Neural cell (in vitro differentiated cells): ENCODE measurements around the gene SPP2. TPM values are rescaled to one million over a fixed set of nuclear protein-coding genes. Genes with fewer than 3 reads are reported as not detected.

ENCODE experiments used
- H2AFZ ChIP-seq: fragments of 200-600, 300-800 bp; sonication (generic), shearing (Covaris generic); 2 replicates; pipeline ENCODE4 v1.6.0; 2014; ENCODE audit warnings: low read depth, mild to moderate bottlenecking, antibody characterized with exemption, low read length, moderate library complexity
- H3F3A ChIP-seq: fragments of 200-600 bp; shearing (Covaris generic); 2 replicates; pipeline ENCODE4 v1.6.1; 2016; ENCODE audit warnings: mild to moderate bottlenecking, moderate library complexity, mixed read lengths, antibody characterized with exemption, low read length; ENCODE audit not compliant: insufficient read depth, poor library complexity, severe bottlenecking
- H3K27ac ChIP-seq: fragments of 200-600, 300-800 bp; sonication (generic), shearing (Covaris generic); 2 replicates; pipeline ENCODE4 v1.5.1; 2014; ENCODE audit warnings: mild to moderate bottlenecking, low read length, moderate library complexity
- H3K27me3 ChIP-seq: fragments of 300-800, 200-600 bp; sonication (generic), shearing (Covaris generic); 2 replicates; pipeline ENCODE4 v1.6.0; 2014; ENCODE audit warnings: mild to moderate bottlenecking, low read depth, low read length, moderate library complexity; ENCODE audit not compliant: insufficient read depth
- H3K36me3 ChIP-seq: fragments of 300-800, 200-600 bp; sonication (generic), shearing (Covaris generic); 2 replicates; pipeline ENCODE4 v1.5.1; 2014; ENCODE audit warnings: mild to moderate bottlenecking, antibody characterized with exemption, low read length, moderate library complexity; ENCODE audit not compliant: insufficient read depth
- H3K4me2 ChIP-seq: fragments of 300-800, 200-600 bp; sonication (generic), shearing (Covaris generic); 2 replicates; pipeline ENCODE4 v1.6.0; 2014; ENCODE audit warnings: mild to moderate bottlenecking, low read length
- H3K4me3 ChIP-seq: fragments of 300-800, 200-600 bp; sonication (generic), shearing (Covaris generic); 2 replicates; pipeline ENCODE4 v1.5.1; 2014; ENCODE audit warnings: mild to moderate bottlenecking, low read length, moderate library complexity
- H3K79me2 ChIP-seq: fragments of 200-600 bp; shearing (Covaris generic); replicated peaks from 2 replicates; pipeline ENCODE4 v1.6.0; 2014; ENCODE audit warnings: mild to moderate bottlenecking, low read length, moderate library complexity; ENCODE audit not compliant: insufficient read depth
- H3K9ac ChIP-seq: fragments of 300-800, 200-600 bp; sonication (generic), shearing (Covaris generic); 2 replicates; pipeline ENCODE4 v1.6.1; 2016; ENCODE audit warnings: mild to moderate bottlenecking, low read length, mixed read lengths
- H3K9me2 ChIP-seq: fragments of 200-600 bp; shearing (Covaris generic); 2 replicates; pipeline ENCODE4 v1.6.1; 2016; ENCODE audit warnings: mild to moderate bottlenecking, low read length, mixed read lengths; ENCODE audit not compliant: insufficient read depth
- H3K9me3 ChIP-seq: fragments of 200-600, 300-800 bp; sonication (generic), shearing (Covaris generic); 2 replicates; pipeline ENCODE4 v1.6.1; 2016; ENCODE audit warnings: mild to moderate bottlenecking, mixed run types, low read length, moderate library complexity, mixed read lengths
- H4K20me1 ChIP-seq: fragments of 200-600 bp; shearing (Covaris generic); 2 replicates; pipeline ENCODE4 v1.6.1; 2016; ENCODE audit warnings: mild to moderate bottlenecking, mixed run types; ENCODE audit not compliant: insufficient read depth
- EP300 ChIP-seq: fragments of 450-650 bp; conservative IDR thresholded peaks from 2 replicates; pipeline ENCODE4 v1.6.1; 2014; ENCODE audit warnings: antibody characterized with exemption, mild to moderate bottlenecking, moderate library complexity; ENCODE audit not compliant: poor library complexity, severe bottlenecking
- EZH2 ChIP-seq: fragments of 200-600, 300-800 bp; shearing (Covaris generic), sonication (generic); IDR thresholded peaks from 2 replicates; pipeline ENCODE4 v1.6.1; 2014; ENCODE audit warnings: antibody characterized with exemption, low read length, borderline replicate concordance, mild to moderate bottlenecking; ENCODE audit not compliant: insufficient read depth, poor library complexity, severe bottlenecking
- MXI1 ChIP-seq: fragments of 450-650 bp; conservative IDR thresholded peaks from 2 replicates; pipeline ENCODE4 v1.6.1; 2014; ENCODE audit warnings: antibody characterized with exemption, mild to moderate bottlenecking; ENCODE audit not compliant: poor library complexity, severe bottlenecking
- POLR2AphosphoS5 ChIP-seq: IDR thresholded peaks from 2 replicates; pipeline ENCODE4 v1.6.1; 2012
- RAD21 ChIP-seq: fragments of 450-650 bp; conservative IDR thresholded peaks from 2 replicates; pipeline ENCODE4 v1.6.1; 2014; ENCODE audit warnings: antibody characterized with exemption, mild to moderate bottlenecking, moderate library complexity
- REST ChIP-seq: IDR thresholded peaks from 2 replicates; pipeline ENCODE4 v1.6.1; 2012; ENCODE audit warnings: borderline replicate concordance
- SMC3 ChIP-seq: fragments of 450-650 bp; conservative IDR thresholded peaks from 2 replicates; pipeline ENCODE4 v1.6.1; 2014; ENCODE audit warnings: antibody characterized with exemption, mild to moderate bottlenecking, moderate library complexity; ENCODE audit not compliant: poor library complexity
- TAF1 ChIP-seq: IDR thresholded peaks from 2 replicates; pipeline ENCODE4 v1.6.1; 2012; ENCODE audit warnings: low read depth
- polyA minus RNA-seq: library from RNA; depleted of rRNA, polyadenylated mRNA; stranded (reverse); fragments of >200 nt; gene quantifications from 2 replicates; pipeline ENCODE4 v1.2.3, GENCODE V29; 2014
- polyA plus RNA-seq: library from polyadenylated mRNA; depleted of rRNA; stranded (reverse); fragments of >200 nt; gene quantifications from 2 replicates; pipeline ENCODE4 v1.2.3, GENCODE V29; 2014
- TF ChIP-seq, protein P1 (sequence below): fragments of 450-650 bp; IDR thresholded peaks from 2 replicates; pipeline ENCODE4 v1.5.1; 2014; ENCODE audit warnings: antibody characterized with exemption, mild to moderate bottlenecking, moderate library complexity; ENCODE audit not compliant: poor library complexity, severe bottlenecking

Gene SPP2
- not detected in 2 replicates for polyA plus RNA-seq
- not detected in 2 replicates for polyA minus RNA-seq

DNA sequence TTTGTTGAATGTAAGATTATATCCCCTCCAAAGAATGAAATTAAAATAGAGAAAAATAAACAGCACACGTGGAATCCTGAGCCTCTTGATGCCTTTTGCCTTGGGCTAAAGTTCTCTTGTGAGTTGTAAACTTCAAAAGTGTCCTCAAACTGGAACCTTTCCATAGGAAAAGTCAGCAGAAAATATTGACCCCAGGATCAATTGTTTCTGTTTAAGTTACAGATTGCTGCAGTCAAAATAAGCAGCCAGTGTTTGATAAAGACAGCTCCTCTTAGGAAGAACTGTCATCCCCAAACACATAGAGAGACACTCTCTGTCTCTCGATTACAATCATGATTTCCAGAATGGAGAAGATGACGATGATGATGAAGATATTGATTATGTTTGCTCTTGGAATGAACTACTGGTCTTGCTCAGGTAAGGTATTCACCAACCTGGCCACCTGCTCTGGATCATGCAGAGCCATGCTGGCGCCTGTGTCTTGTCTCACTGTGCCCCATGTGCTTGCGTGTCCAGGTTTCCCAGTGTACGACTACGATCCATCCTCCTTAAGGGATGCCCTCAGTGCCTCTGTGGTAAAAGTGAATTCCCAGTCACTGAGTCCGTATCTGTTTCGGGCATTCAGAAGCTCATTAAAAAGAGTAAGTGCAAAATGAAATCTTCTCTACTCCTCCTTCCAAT lies at the start of gene SPP2:
Gene SPP2 (plus strand): TSS at position 248 of the 681 bp plus-strand sequence. CDS start 85 bp downstream, at position 333.
- TF ChIP-seq POLR2AphosphoS5: no peak
- TF ChIP-seq EZH2: no peak
- H3K4me2 ChIP-seq: no peak within 1 kb of the TSS
- no peaks in the 10 kb centered on the region for H3K79me2 ChIP-seq
- no peak within 1 kb of the TSS for H3K9ac ChIP-seq
- H3K4me3 ChIP-seq: no peak within 1 kb of the TSS
- H3K36me3 ChIP-seq: no peaks in the 10 kb centered on the region
- H4K20me1 ChIP-seq: no peaks in the 10 kb centered on the region
- H3K27ac ChIP-seq: no peak within 1 kb of the TSS
- no peaks in the 10 kb centered on the region for H3K27me3 ChIP-seq
- H3K9me2 ChIP-seq: no peaks in the 10 kb centered on the region
- H3F3A ChIP-seq: no peaks in the 10 kb centered on the region
- H3K9me3 ChIP-seq: no peaks in the 10 kb centered on the region
- H2AFZ ChIP-seq: no peak within 1 kb of the TSS

DNA sequence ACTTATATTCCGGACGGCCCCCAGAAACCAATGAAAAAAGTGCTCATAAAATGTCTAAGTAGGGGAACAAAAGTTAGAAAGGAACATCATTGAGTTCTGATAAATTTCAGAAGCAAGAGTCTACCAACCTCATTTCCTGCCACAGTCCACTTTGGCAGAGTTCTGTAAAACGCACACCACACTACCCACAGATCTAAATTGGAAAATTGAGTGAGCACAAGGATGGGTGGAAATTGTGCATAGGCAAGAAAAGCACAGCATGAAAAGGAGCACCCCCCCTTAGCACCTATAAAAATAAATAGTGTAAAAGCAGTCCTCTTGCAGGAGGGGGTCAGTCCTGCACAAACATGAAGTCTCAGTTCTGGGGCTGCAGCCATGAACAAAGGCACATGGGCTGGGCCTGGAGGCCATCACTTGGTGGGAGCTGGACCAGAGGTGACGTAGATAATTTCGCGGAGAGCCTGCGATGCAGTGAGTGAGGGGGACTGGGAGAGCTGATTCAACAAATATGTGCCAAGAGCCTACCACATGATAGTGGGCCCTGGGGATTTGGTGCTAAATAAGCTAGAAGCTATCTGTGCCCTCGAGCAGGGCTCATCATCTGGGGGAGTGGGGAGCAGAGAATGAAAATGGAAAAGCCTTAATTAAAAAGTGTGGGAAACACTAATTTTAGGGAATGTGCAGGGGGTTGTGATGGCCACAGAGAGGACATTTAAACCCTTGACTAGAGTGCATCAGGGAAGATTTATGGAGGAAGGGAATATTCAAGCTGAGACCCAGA lies 48.9 kb upstream of the SPP2 start:
- TF ChIP-seq REST: no peak
- TF ChIP-seq RAD21: no peak
- no peak for TF ChIP-seq TAF1
- TF ChIP-seq, protein P1, sequence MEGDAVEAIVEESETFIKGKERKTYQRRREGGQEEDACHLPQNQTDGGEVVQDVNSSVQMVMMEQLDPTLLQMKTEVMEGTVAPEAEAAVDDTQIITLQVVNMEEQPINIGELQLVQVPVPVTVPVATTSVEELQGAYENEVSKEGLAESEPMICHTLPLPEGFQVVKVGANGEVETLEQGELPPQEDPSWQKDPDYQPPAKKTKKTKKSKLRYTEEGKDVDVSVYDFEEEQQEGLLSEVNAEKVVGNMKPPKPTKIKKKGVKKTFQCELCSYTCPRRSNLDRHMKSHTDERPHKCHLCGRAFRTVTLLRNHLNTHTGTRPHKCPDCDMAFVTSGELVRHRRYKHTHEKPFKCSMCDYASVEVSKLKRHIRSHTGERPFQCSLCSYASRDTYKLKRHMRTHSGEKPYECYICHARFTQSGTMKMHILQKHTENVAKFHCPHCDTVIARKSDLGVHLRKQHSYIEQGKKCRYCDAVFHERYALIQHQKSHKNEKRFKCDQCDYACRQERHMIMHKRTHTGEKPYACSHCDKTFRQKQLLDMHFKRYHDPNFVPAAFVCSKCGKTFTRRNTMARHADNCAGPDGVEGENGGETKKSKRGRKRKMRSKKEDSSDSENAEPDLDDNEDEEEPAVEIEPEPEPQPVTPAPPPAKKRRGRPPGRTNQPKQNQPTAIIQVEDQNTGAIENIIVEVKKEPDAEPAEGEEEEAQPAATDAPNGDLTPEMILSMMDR: no peak
- no peak for TF ChIP-seq SMC3
- TF ChIP-seq MXI1: no peak
- TF ChIP-seq POLR2AphosphoS5: no peak
- TF ChIP-seq EZH2: no peak
- no peak for TF ChIP-seq EP300
- no peaks in the 10 kb centered on the region for H3K27me3 ChIP-seq
- H3K36me3 ChIP-seq: no peaks in the 10 kb centered on the region
- H4K20me1 ChIP-seq: no peaks in the 10 kb centered on the region
- no peaks in the 10 kb centered on the region for H3F3A ChIP-seq
- no peak overlapping the region for H3K4me2 ChIP-seq
- no peak overlapping the region for H3K27ac ChIP-seq
- H3K4me3 ChIP-seq: no peak overlapping the region
- H2AFZ ChIP-seq: no peak overlapping the region
- H3K79me2 ChIP-seq: no peaks in the 10 kb centered on the region
- H3K9ac ChIP-seq: no peak overlapping the region
- H3K9me2 ChIP-seq: no peaks in the 10 kb centered on the region
- no peaks in the 10 kb centered on the region for H3K9me3 ChIP-seq
